Activated T-cell treated with anti-CD3 and anti-CD28 coated beads, Interleukin-2, amount 50 U/mL, for 24 hours (primary cell): ENCODE data around the gene ZNF208.
"Not testable (repeated sequence)": the region's sequence is repeated elsewhere in the genome, so short reads cannot be mapped to it uniquely, and the experiment has no call there.

Experiments
- DNase-seq: peaks from one replicate; pipeline ENCODE4 v3.0.0-alpha.2; 2020
- H3K27ac Mint-ChIP-seq: 2 replicates; pipeline ENCODE4 v1.8.0; 2020; ENCODE audit warnings: mild to moderate bottlenecking, mixed read lengths
- H3K27me3 Mint-ChIP-seq: 2 replicates; pipeline ENCODE4 v1.8.0; 2020; ENCODE audit warnings: mixed read lengths
- H3K36me3 Mint-ChIP-seq: 2 replicates; pipeline ENCODE4 v1.8.0; 2020; ENCODE audit warnings: low read depth, mixed read lengths
- H3K4me1 Mint-ChIP-seq: 2 replicates; pipeline ENCODE4 v1.8.0; 2020; ENCODE audit warnings: low read depth, mixed read lengths
- H3K4me3 Mint-ChIP-seq: 2 replicates; pipeline ENCODE4 v1.8.0; 2020; ENCODE audit warnings: mild to moderate bottlenecking, moderate library complexity, mixed read lengths
- H3K9me3 Mint-ChIP-seq: 2 replicates; pipeline ENCODE4 v1.8.0; 2020; ENCODE audit warnings: mixed read lengths

Gene ZNF208

DNA sequence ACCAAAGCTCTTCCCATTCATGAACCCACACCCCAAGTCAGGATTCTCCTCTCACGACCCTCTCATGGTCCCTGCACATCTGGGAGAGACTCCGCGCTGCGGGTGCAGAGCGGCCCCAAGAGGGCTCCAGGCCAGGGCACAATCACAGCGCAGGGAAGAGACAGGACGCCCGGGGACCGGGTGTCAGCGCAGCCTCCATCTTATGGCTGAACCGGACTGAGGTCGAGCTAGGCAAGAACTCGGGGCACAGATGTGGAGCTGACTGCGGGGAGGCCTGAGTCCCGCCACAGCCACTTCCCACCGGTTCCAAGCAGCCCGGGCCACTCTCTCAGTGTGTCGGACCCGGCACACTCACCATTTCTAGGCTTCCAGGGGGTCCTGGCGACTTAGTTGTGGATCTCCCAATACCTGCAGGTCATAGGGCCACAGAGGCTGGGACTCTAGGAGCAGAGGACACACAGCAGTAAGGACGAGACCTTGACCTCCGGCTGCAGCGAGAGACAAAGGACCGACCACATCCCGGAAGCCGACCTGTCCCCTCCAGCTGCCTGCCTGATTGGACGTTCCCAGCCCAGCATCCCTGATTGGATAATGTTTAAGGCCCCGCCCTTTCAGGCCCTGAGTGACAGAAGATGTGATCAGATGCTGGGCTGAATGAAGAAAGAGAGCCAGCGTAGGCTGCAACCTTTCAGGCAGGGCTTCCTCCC lies at the start of gene ZNF208:
Gene ZNF208, minus strand, starts transcription at position 507 of the 707 bp plus-strand sequence. Its CDS starts 149 bp downstream, at position 358.
- not testable (repeated sequence) for H3K27me3 Mint-ChIP-seq
- peak within 1 kb of the TSS; percentile 67 for H3K27ac Mint-ChIP-seq

DNA sequence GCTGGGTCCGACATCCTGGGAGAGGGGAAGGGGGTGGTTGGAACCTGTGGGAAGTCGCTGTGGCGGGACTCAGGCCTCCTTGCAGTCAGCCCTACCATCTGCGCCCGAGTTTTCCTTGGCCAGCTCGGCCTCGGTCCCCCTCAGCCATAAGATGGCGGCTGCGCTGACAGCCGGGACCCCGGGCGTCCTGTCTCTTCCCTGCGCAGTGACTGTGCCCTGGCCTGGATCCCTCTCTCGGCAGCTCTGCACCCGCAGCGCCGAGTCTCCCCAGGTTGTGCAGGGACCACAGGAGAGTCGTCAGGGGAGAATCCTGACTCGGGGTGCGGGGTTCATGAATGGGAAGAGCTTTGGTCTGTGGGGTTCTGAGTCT lies 41.9 kb upstream of the ZNF208 start:
- Mint-ChIP-seq H3K4me3 (peak overlapping the region; percentile 97), H3K9me3 (peaks cover 6% of the 10 kb centered on the region)
- no peak for DNase-seq

More for the DNA sequence above, at the start of gene ZNF208:
- peaks cover 42% of the 10 kb centered on the region for H3K36me3 Mint-ChIP-seq
- DNase-seq, result peak; percentile 51
- H3K4me3 Mint-ChIP-seq, result peak within 1 kb of the TSS; percentile 78
- not testable (repeated sequence) for H3K4me1 Mint-ChIP-seq
- H3K9me3 Mint-ChIP-seq, result peaks cover 25% of the 10 kb centered on the region

DNA sequence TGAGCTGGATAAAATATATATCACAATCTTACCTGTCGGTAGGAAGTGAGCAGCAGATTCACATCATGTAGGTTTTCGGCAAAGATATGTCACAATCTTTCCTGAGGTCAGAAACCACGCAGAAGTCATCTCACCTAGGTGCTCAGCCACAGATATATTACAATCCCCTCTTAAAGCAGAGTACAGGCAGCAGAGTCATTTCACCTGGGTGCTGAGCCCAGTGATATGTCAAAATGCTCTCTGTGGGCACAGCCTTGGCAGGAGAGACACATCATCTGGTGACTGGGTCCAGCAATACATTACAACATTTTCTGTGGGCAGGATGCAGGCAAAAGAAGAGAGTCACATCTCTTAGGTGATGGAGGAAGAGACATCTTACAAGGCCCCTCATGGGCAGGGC lies 30.4 kb upstream of the ZNF208 start:
- H3K27me3 Mint-ChIP-seq, DNase-seq, H3K36me3 Mint-ChIP-seq, H3K4me3 Mint-ChIP-seq, H3K4me1 Mint-ChIP-seq, H3K9me3 Mint-ChIP-seq, H3K27ac Mint-ChIP-seq: not testable (repeated sequence)

More for the DNA sequence above, 41.9 kb upstream of the ZNF208 start:
- Mint-ChIP-seq H3K27me3 (no peaks in the 10 kb centered on the region), H3K36me3 (peaks cover 47% of the 10 kb centered on the region), H3K27ac (peak overlapping the region; percentile 93), H3K4me1 (peaks cover 12% of the 10 kb centered on the region)

DNA sequence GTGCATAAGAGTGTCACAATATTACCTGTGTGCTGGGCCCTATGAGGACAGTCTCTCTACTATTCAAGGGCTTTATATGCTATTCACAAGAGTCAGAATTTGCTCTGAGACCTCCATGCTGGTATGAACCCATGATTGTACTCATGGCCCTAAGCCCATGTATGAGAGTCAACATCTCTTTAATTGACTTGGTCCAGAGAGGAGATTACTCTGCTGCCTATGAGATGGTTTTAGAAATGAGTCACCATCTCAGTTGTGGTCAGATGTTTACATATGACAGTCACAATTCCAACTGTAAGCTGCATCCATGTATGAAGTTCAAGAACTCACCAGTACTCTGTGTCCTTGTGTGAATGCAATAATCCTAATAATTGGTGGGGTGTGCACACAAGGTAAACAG lies 19.9 kb upstream of the ZNF208 start:
- no peaks in the 10 kb centered on the region for H3K36me3 Mint-ChIP-seq
- H3K4me1 Mint-ChIP-seq, result no peaks in the 10 kb centered on the region
- H3K27ac Mint-ChIP-seq, result no peak overlapping the region
- peaks cover 3% of the 10 kb centered on the region for H3K9me3 Mint-ChIP-seq
- no peak overlapping the region for H3K4me3 Mint-ChIP-seq
- H3K27me3 Mint-ChIP-seq, result no peaks in the 10 kb centered on the region
- no peak for DNase-seq

DNA sequence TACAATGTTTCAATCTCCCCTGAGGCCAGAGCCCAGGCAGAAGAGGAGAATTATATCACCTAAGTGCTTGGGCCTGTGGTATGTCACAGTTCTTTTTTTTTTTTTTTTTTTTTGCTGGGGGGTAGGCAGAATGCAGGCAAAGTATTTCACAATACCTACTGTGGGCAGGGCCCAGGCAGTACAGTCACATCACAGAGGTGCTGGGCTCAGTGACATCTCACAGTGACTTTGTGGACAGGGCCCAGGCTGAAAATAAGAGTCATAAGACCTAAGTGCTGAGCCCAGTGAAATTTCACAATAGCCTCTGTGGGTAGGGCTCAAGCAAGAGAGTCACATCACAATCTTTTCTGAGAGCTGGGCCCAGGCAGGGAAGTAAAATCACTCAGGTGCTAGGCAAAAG lies 15.9 kb upstream of the ZNF208 start:
- Mint-ChIP-seq H3K4me3 (no peak overlapping the region), H3K4me1 (no peaks in the 10 kb centered on the region), H3K36me3 (no peaks in the 10 kb centered on the region), H3K27me3 (no peaks in the 10 kb centered on the region), H3K9me3 (peaks cover 5% of the 10 kb centered on the region), H3K27ac (no peak overlapping the region)
- no peak for DNase-seq

DNA sequence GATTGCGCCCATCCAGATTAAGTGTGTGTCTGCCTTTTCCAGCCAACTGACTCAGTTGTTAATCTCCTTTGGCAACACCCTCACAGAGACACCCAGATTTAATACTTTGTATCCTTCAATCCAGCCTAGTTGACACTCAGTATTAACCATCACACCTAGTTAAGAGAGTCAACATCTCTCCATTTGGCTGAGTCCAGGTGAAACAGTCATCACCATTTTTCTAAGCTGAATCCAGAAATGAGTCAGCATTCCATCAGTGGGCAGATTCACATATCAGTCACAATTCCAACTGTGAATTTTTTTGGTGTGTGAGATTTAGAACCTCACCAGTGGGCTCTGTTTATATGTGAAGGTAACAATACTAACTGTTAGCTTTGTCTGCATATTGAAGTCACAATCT lies 14.8 kb upstream of the ZNF208 start:
- H3K9me3 Mint-ChIP-seq, H3K4me1 Mint-ChIP-seq, DNase-seq, H3K27ac Mint-ChIP-seq, H3K4me3 Mint-ChIP-seq, H3K27me3 Mint-ChIP-seq, H3K36me3 Mint-ChIP-seq: not testable (repeated sequence)

DNA sequence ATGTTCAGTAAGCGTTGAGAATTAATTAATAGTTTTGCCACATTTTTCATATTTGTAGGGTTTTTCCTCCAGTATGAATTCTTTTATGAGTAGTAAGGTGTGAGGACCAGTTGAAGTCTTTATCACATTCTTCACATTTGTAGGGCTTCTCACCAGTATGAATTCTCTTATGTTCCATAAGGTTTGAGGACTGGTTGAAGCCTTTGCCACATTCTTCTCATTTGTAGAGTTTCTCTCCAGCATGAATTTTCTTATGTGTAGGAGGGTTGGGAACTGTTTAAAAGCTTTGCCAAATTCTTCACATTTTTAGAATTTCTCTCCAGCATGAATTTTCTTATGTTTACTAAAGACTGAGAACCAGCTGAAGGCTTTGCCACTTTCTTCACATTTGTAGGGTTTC lies 40.3 kb downstream of the ZNF208 start:
- Mint-ChIP-seq H3K27ac (no peak overlapping the region), H3K4me3 (no peak overlapping the region), H3K36me3 (peaks cover 53% of the 10 kb centered on the region), H3K9me3 (peaks cover 73% of the 10 kb centered on the region), H3K27me3 (no peaks in the 10 kb centered on the region), H3K4me1 (no peaks in the 10 kb centered on the region)
- DNase-seq, result no peak

DNA sequence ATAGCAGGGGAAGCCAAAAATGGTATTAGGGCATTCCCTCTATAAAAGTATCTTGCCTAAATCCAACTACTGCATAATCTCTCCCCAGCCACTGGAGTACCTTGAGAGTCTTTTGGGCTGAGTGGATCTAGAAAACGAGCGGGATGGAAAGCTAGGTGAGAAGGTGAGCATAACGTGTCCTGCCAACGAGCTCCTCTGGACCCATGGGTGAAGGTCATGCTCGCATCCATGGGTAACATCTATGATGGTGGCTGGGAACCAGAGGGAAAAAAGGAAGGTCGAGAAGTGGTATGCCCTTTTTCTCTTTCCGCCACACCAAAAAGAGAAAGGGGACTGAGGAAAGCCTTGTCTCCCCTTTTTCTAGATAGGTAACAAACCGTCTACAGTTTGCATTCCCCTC lies 63.0 kb downstream of the ZNF208 start:
- H3K27me3 Mint-ChIP-seq, result no peaks in the 10 kb centered on the region

DNA sequence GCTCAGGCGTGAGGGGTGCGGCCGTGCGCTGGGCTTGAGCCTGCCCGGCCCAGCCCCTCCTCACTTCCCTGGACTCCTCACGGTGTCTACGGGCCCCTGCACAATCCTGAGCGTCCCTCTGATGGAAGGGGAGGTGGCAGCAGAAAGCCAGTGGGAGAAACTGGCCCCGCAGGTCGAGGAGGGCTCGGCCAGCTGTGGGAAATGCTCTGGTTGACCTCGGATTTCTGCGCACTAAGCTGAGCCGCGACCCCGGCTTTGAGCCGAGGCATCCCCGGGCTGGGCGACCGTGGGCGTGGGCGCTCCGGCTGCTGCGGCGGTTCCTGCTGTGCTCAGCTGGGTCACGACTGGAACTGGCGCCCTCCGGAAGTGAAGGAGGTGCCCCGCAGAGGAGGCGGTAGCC lies 70.1 kb downstream of the ZNF208 start:
- DNase-seq, result no peak
- H3K27me3 Mint-ChIP-seq, result no peaks in the 10 kb centered on the region
- no peaks in the 10 kb centered on the region for H3K36me3 Mint-ChIP-seq
- H3K4me1 Mint-ChIP-seq, result no peaks in the 10 kb centered on the region
- H3K27ac Mint-ChIP-seq, result no peak overlapping the region
- H3K9me3 Mint-ChIP-seq, result peaks cover 19% of the 10 kb centered on the region
- H3K4me3 Mint-ChIP-seq, result no peak overlapping the region

More for the DNA sequence above, 63.0 kb downstream of the ZNF208 start:
- no peak for DNase-seq
- peaks cover 15% of the 10 kb centered on the region for H3K36me3 Mint-ChIP-seq
- H3K9me3 Mint-ChIP-seq, result peaks cover 39% of the 10 kb centered on the region
- H3K4me1 Mint-ChIP-seq, result no peaks in the 10 kb centered on the region
- no peak overlapping the region for H3K4me3 Mint-ChIP-seq
- no peak overlapping the region for H3K27ac Mint-ChIP-seq

DNA sequence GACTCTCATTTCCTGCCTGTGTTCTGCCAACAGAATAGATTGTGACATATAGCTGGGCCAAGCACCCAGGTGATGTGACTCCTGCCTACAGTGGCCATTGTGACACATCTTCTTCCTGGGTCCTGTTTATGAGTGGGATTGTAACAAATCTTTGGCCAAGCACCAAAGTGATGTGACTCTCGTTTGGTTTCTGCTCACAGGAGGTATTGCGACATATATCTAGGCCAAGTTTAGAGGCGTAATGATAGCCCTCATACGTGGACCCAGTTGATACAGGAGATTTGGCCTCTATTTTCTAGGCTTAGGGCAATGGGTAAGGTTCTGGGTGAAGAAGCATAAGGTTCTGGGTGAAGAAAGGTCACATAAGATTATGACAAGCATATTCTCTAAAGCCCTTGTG lies 76.2 kb downstream of the ZNF208 start:
- Mint-ChIP-seq H3K27me3 (no peaks in the 10 kb centered on the region), H3K4me1 (no peaks in the 10 kb centered on the region), H3K36me3 (no peaks in the 10 kb centered on the region), H3K27ac (no peak overlapping the region), H3K4me3 (no peak overlapping the region), H3K9me3 (peaks cover 6% of the 10 kb centered on the region)
- no peak for DNase-seq

DNA sequence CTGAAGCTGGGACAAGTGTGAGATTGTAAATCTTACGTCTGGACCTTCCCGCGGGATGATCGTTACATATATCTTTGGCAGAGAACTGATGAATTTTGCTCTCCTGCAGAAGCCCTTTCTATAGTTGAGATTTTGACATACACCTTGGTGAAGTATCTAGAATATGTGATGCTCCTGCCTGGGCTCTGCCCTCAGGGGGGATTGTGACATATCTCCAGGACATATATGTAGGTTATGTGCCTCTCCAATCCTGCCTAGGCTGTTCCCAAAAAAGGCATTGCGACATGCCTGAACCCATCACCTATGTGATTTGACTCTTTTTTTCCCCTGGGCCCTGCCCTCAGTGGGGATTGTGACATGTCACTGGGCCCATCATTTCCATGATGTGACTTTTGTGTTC lies 76.6 kb downstream of the ZNF208 start:
- H3K27ac Mint-ChIP-seq, result no peak overlapping the region
- H3K27me3 Mint-ChIP-seq, result no peaks in the 10 kb centered on the region
- no peak overlapping the region for H3K4me3 Mint-ChIP-seq
- no peaks in the 10 kb centered on the region for H3K36me3 Mint-ChIP-seq
- peaks cover 7% of the 10 kb centered on the region for H3K9me3 Mint-ChIP-seq
- no peak for DNase-seq
- no peaks in the 10 kb centered on the region for H3K4me1 Mint-ChIP-seq

DNA sequence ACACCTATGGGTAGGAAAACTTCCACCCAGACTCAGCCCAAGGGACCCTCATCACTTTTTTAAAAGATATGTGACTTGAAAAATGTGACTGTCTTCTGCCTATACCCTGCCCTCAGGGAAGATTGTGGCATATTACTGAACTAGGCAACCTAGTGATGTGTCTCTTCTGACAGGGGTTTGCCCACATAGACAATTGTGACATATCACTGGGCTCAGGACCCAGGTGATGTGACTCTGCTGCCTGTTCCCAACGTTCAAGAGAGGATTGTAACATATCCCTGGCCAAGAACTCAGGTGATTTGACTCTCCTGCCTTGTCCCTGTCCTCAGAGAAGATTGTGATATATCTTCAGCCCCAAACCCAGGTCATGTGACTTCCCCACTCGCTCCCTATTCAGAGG lies 88.5 kb downstream of the ZNF208 start:
- Mint-ChIP-seq H3K9me3 (peaks cover 65% of the 10 kb centered on the region), H3K4me1 (no peaks in the 10 kb centered on the region), H3K36me3 (no peaks in the 10 kb centered on the region), H3K4me3 (no peak overlapping the region), H3K27me3 (no peaks in the 10 kb centered on the region), H3K27ac (no peak overlapping the region)
- no peak for DNase-seq

DNA sequence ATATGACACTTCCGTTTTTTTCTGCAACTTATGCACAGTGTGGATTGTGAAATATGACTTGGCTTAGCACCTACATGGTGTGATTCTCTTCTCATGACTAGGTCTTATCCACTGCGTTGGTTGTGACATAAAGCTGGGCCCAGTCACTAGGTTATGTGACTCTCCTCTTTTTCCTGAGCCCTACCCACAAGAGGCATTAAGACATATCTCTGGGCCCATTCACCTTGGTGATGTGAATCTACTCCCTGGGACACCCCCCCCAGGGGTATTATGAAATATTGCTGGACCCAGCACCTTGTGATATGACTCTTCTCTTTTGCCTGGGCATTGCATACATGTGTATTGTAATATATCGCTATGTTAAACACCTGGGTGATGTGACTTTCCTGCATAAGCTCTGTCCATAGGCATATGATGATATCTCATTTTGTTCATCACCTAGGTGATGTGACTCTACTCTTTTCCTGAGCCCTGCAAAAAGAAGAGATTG lies 89.0 kb downstream of the ZNF208 start:
- no peak overlapping the region for H3K4me3 Mint-ChIP-seq
- H3K27ac Mint-ChIP-seq, result no peak overlapping the region
- no peaks in the 10 kb centered on the region for H3K4me1 Mint-ChIP-seq
- no peaks in the 10 kb centered on the region for H3K27me3 Mint-ChIP-seq
- no peaks in the 10 kb centered on the region for H3K36me3 Mint-ChIP-seq
- no peak for DNase-seq
- peaks cover 66% of the 10 kb centered on the region for H3K9me3 Mint-ChIP-seq

DNA sequence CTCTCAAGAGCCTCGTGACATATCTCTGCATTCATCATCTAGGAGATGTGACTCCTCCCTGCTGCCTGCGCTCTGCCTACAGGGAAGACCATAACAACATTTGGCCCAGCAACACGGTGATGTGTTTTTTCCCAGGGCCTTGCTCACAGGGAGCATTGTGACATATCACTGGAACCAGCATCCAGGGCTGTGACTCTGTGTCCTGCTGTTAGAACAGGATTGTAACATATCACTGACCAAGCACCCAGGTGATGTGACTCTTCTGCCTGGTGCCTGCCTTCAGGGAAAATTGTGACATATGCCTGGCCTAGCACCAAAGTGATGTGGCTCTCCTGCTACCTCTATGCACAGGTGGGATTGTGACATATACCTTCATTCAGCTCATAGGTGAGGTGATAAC lies 95.3 kb downstream of the ZNF208 start:
- Mint-ChIP-seq H3K27ac (no peak overlapping the region), H3K4me1 (no peaks in the 10 kb centered on the region), H3K36me3 (no peaks in the 10 kb centered on the region), H3K4me3 (no peak overlapping the region), H3K9me3 (peaks cover 46% of the 10 kb centered on the region), H3K27me3 (no peaks in the 10 kb centered on the region)
- no peak for DNase-seq

DNA sequence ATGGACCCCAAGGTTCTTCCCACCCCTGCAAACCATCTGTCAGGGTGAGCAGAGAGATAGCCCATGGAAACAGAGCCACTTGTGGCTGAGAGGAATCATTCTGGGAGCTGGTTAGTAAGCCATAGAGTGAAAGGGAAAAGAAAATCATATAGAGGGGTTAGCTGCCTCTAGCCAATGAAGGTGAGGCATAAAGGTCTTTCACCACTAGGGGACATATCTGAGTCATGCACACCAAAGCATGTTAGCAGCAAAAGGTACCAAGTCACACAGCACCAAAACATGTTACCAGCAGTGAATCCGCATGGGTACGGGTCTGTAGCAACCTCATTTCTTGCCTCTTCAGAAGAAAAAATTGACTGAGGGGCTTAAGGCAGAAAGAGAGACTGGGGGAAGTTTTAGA lies 98.1 kb downstream of the ZNF208 start:
- no peaks in the 10 kb centered on the region for H3K4me1 Mint-ChIP-seq
- peaks cover 25% of the 10 kb centered on the region for H3K9me3 Mint-ChIP-seq
- no peak for DNase-seq
- H3K36me3 Mint-ChIP-seq, result no peaks in the 10 kb centered on the region
- H3K27ac Mint-ChIP-seq, result no peak overlapping the region
- H3K4me3 Mint-ChIP-seq, result no peak overlapping the region
- H3K27me3 Mint-ChIP-seq, result no peaks in the 10 kb centered on the region

DNA sequence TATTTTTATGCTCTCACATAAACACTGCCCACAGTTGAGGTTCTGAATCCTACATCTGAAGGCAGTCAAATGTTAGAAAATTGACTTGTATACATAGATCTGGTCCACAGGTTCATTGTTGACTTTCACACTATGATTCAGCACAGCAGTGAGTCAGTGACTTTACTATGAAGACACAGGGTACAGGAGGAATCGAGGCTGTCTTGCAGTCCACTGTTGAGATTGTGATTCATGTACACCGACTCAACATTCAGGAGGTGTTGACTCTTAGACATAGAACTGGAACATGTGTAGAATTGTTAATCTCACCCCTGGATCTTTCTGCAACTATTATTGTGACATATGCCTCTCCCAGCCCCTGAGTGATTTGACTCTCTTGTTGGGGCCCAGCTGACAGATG lies 100.4 kb downstream of the ZNF208 start:
- Mint-ChIP-seq H3K27me3 (no peaks in the 10 kb centered on the region), H3K27ac (no peak overlapping the region), H3K36me3 (no peaks in the 10 kb centered on the region), H3K4me1 (no peaks in the 10 kb centered on the region), H3K9me3 (peaks cover 11% of the 10 kb centered on the region), H3K4me3 (no peak overlapping the region)
- no peak for DNase-seq
